ENCODE data around the gene SLCO1B3. TPM values are rescaled to one million over a fixed set of nuclear protein-coding genes. Genes with fewer than 3 reads are reported as not detected.
"Not testable (repeated sequence)": the region's sequence is repeated elsewhere in the genome, so short reads cannot be mapped to it uniquely, and the experiment has no call there.

Gene SLCO1B3
- not detected for total RNA-seq

GRCh38 chr12:20810487-20810886, at the start of gene SLCO1B3:
SLCO1B3 (plus strand) TSS chr12:20810705; CDS start chr12:20815739, 5,034 bp downstream.
- Mint-ChIP-seq H3K27ac (no peak within 1 kb of the TSS), H3K4me1 (no peaks in the 10 kb centered on the region), H3K36me3 (ENCODE audit: low read depth) (no peaks in the 10 kb centered on the region), H3K9me3 (peaks cover 3% of the 10 kb centered on the region), H3K4me3 (no peak within 1 kb of the TSS), H3K27me3 (no peaks in the 10 kb centered on the region)
- no peak for DNase-seq
- ChIA-PET CTCF (no interaction called here), POLR2A (no interaction called here)

GRCh38 chr12:20777420-20777819, 33.1 kb upstream of the SLCO1B3 start:
- Mint-ChIP-seq H3K9me3 (peaks cover 9% of the 10 kb centered on the region), H3K36me3 (ENCODE audit: low read depth) (no peaks in the 10 kb centered on the region), H3K27me3 (no peaks in the 10 kb centered on the region), H3K27ac (no peak overlapping the region), H3K4me3 (no peak overlapping the region), H3K4me1 (no peaks in the 10 kb centered on the region)
- ChIA-PET CTCF (no interaction called here), POLR2A (no interaction called here)
- DNase-seq, result no peak

GRCh38 chr12:20778969-20779368, 31.5 kb upstream of the SLCO1B3 start:
- ChIA-PET CTCF (no interaction called here), POLR2A (no interaction called here)
- H3K27ac Mint-ChIP-seq, result no peak overlapping the region
- H3K9me3 Mint-ChIP-seq, result peaks cover 11% of the 10 kb centered on the region
- no peak for DNase-seq
- no peaks in the 10 kb centered on the region for H3K36me3 Mint-ChIP-seq (ENCODE audit: low read depth)
- H3K27me3 Mint-ChIP-seq, result no peaks in the 10 kb centered on the region
- no peaks in the 10 kb centered on the region for H3K4me1 Mint-ChIP-seq
- no peak overlapping the region for H3K4me3 Mint-ChIP-seq

GRCh38 chr12:20779971-20780370, 30.5 kb upstream of the SLCO1B3 start:
- DNase-seq; H3K4me1 Mint-ChIP-seq; POLR2A ChIA-PET; H3K4me3 Mint-ChIP-seq; CTCF ChIA-PET; H3K36me3 Mint-ChIP-seq (ENCODE audit: low read depth); H3K27ac Mint-ChIP-seq; H3K27me3 Mint-ChIP-seq: not testable (repeated sequence)
- H3K9me3 Mint-ChIP-seq, result peaks cover 15% of the 10 kb centered on the region

GRCh38 chr12:20783796-20784357, 26.6 kb upstream of the SLCO1B3 start:
- POLR2A ChIA-PET; H3K27me3 Mint-ChIP-seq; H3K9me3 Mint-ChIP-seq; H3K27ac Mint-ChIP-seq; H3K4me3 Mint-ChIP-seq; H3K36me3 Mint-ChIP-seq (ENCODE audit: low read depth); H3K4me1 Mint-ChIP-seq; CTCF ChIA-PET; DNase-seq: not testable (repeated sequence)

GRCh38 chr12:20792971-20793370, 17.5 kb upstream of the SLCO1B3 start:
- Mint-ChIP-seq H3K4me3 (no peak overlapping the region), H3K27me3 (no peaks in the 10 kb centered on the region), H3K27ac (no peak overlapping the region), H3K9me3 (peaks cover 2% of the 10 kb centered on the region), H3K36me3 (ENCODE audit: low read depth) (no peaks in the 10 kb centered on the region), H3K4me1 (no peaks in the 10 kb centered on the region)
- CTCF ChIA-PET, result interaction anchor here (0.6 kb wide), 1 partner anchor 13 kb away, joined by 3 read pairs; no protein-coding TSS in a partner anchor
- POLR2A ChIA-PET, result no interaction called here
- no peak for DNase-seq

GRCh38 chr12:20798554-20798953, 12.0 kb upstream of the SLCO1B3 start:
- Mint-ChIP-seq H3K27ac (no peak overlapping the region), H3K36me3 (ENCODE audit: low read depth) (no peaks in the 10 kb centered on the region), H3K4me1 (no peaks in the 10 kb centered on the region), H3K4me3 (no peak overlapping the region), H3K27me3 (no peaks in the 10 kb centered on the region), H3K9me3 (no peaks in the 10 kb centered on the region)
- ChIA-PET POLR2A (no interaction called here), CTCF (no interaction called here)
- no peak for DNase-seq

GRCh38 chr12:20800160-20800559, 10.3 kb upstream of the SLCO1B3 start:
- no peaks in the 10 kb centered on the region for H3K27me3 Mint-ChIP-seq
- no peaks in the 10 kb centered on the region for H3K9me3 Mint-ChIP-seq
- no peaks in the 10 kb centered on the region for H3K4me1 Mint-ChIP-seq
- POLR2A ChIA-PET, result no interaction called here
- H3K4me3 Mint-ChIP-seq, result no peak overlapping the region
- CTCF ChIA-PET, result no interaction called here
- H3K27ac Mint-ChIP-seq, result no peak overlapping the region
- H3K36me3 Mint-ChIP-seq (ENCODE audit: low read depth), result no peaks in the 10 kb centered on the region
- DNase-seq, result no peak

DNA sequence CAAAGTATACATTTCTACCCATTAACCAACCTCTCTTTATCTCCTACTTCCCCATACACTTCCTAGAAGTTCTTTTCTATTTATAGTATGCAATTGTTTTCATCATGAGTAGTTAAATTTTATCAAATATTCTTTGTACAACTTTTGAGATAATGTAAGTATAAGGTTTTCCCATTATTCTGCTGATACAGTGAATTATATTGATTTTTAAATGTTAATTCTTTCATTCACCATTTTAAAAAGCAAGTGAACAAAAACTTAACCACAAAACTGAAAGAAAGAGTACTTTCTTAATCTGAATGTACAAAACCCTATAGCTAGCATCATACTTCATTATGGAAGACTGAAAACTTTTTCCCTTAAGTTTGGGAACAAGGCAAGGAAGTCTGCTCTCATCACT, 9.5 kb upstream of the SLCO1B3 start:
- DNase-seq, result no peak
- Mint-ChIP-seq H3K4me1 (no peaks in the 10 kb centered on the region), H3K36me3 (ENCODE audit: low read depth) (no peaks in the 10 kb centered on the region), H3K27me3 (no peaks in the 10 kb centered on the region), H3K9me3 (no peaks in the 10 kb centered on the region), H3K27ac (no peak overlapping the region), H3K4me3 (no peak overlapping the region)
- ChIA-PET CTCF (no interaction called here), POLR2A (no interaction called here)

DNA sequence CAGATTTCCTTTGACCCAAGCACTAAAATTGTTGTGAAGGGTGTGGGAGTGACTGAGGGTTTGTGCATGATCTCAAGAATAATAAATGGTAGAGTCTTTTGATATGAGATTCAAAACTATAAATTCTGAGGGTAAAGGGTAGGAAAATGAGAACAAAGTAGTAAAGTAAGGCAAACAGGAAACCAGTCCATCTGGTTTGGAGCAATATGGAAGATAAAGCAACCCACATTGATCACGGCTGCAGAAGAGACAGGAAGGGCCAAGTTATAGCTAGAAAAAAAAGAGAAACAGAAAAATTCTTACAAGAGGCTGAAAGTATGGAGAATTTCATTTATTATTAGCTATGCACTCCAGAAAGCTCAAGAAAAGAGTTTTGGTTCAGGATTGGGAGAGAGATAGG, 4.6 kb upstream of the SLCO1B3 start:
- POLR2A ChIA-PET, result no interaction called here
- H3K4me3 Mint-ChIP-seq, result no peak overlapping the region
- peaks cover 3% of the 10 kb centered on the region for H3K9me3 Mint-ChIP-seq

GRCh38 chr12:20807192-20808080, 3.1 kb upstream of the SLCO1B3 start:
- H3K27ac Mint-ChIP-seq, result no peak overlapping the region
- ChIA-PET CTCF (no interaction called here), POLR2A (no interaction called here)
- H3K4me3 Mint-ChIP-seq, result no peak overlapping the region
- no peaks in the 10 kb centered on the region for H3K4me1 Mint-ChIP-seq
- no peaks in the 10 kb centered on the region for H3K27me3 Mint-ChIP-seq
- DNase-seq, result no peak
- H3K9me3 Mint-ChIP-seq, result peaks cover 3% of the 10 kb centered on the region
- no peaks in the 10 kb centered on the region for H3K36me3 Mint-ChIP-seq (ENCODE audit: low read depth)

More for the DNA sequence above, 4.6 kb upstream of the SLCO1B3 start:
- Mint-ChIP-seq H3K27ac (no peak overlapping the region), H3K4me1 (no peaks in the 10 kb centered on the region), H3K27me3 (no peaks in the 10 kb centered on the region), H3K36me3 (ENCODE audit: low read depth) (no peaks in the 10 kb centered on the region)
- DNase-seq, result no peak
- CTCF ChIA-PET, result interaction anchor here (0.7 kb wide), 1 partner anchor 13 kb away, joined by 3 read pairs; no protein-coding TSS in a partner anchor

GRCh38 chr12:20808521-20808920, 2.0 kb upstream of the SLCO1B3 start:
- DNase-seq, result no peak
- ChIA-PET POLR2A (no interaction called here), CTCF (no interaction called here)
- H3K36me3 Mint-ChIP-seq (ENCODE audit: low read depth), result no peaks in the 10 kb centered on the region
- H3K4me3 Mint-ChIP-seq, result no peak overlapping the region
- H3K27me3 Mint-ChIP-seq, result no peaks in the 10 kb centered on the region
- no peaks in the 10 kb centered on the region for H3K4me1 Mint-ChIP-seq
- H3K27ac Mint-ChIP-seq, result no peak overlapping the region
- peaks cover 3% of the 10 kb centered on the region for H3K9me3 Mint-ChIP-seq

- no peaks in the 10 kb centered on the region for H3K27me3 Mint-ChIP-seq
- CTCF ChIA-PET, result no interaction called here
- H3K9me3 Mint-ChIP-seq, result peaks cover 17% of the 10 kb centered on the region
Observed at GRCh38 chr12:20815574-20815973, 5.1 kb downstream of the SLCO1B3 start.

DNA sequence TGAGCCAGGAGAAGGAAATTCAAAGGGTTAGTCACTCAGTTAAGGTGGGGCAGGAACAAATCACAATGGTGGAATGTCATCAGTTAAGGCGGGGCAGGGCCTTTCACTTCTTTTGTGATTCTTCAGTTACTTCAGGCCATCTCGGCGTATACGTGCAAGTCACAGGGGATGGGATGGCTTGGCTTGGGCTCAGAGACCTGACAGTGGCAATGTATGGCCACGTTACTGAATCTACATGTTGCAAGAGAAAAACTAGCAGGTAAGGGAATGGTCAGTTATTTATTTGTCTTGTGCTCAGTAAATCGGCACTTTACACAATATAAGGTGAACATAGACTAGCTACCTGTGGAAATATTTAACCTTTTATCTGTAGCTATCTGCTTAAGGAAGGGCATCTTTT, 11.9 kb downstream of the SLCO1B3 start:
- CTCF ChIA-PET, result no interaction called here
- Mint-ChIP-seq H3K4me3 (no peak overlapping the region), H3K4me1 (no peaks in the 10 kb centered on the region), H3K36me3 (ENCODE audit: low read depth) (no peaks in the 10 kb centered on the region), H3K9me3 (peaks cover 21% of the 10 kb centered on the region), H3K27ac (no peak overlapping the region), H3K27me3 (no peaks in the 10 kb centered on the region)
- DNase-seq, result no peak
- POLR2A ChIA-PET, result no interaction called here

More at GRCh38 chr12:20815574-20815973, 5.1 kb downstream of the SLCO1B3 start:
- POLR2A ChIA-PET, result no interaction called here
- no peak overlapping the region for H3K27ac Mint-ChIP-seq
- H3K36me3 Mint-ChIP-seq (ENCODE audit: low read depth), result no peaks in the 10 kb centered on the region
- DNase-seq, result no peak
- no peaks in the 10 kb centered on the region for H3K4me1 Mint-ChIP-seq
- no peak overlapping the region for H3K4me3 Mint-ChIP-seq

Data from activated CD4-positive, alpha-beta memory T cell treated with anti-CD3 and anti-CD28 coated beads, Interleukin-2, amount 10 ng/mL, durations not matched to agents 7 days and 5 days (primary cell).